MM.1S (cell line): ENCODE results near the gene ELOVL6.

Experiments
- DNase-seq: peaks from one replicate; pipeline ENCODE4 v3.0.0-alpha.2; 2015
- H2AFZ ChIP-seq: fragments of 300-600 bp; sonication (generic); 2 replicates; pipeline ENCODE4 v1.6.0; 2016; ENCODE audit warnings: antibody characterized with exemption, low read length
- H3F3A ChIP-seq: fragments of 300-600 bp; sonication (generic); 2 replicates; pipeline ENCODE4 v1.6.1; 2016; ENCODE audit warnings: mild to moderate bottlenecking, antibody characterized with exemption, low read length, moderate library complexity, mixed read lengths; ENCODE audit not compliant: insufficient read depth
- H3K27ac ChIP-seq: fragments of 300-600 bp; sonication (generic); 2 replicates; pipeline ENCODE4 v1.5.1; 2016; ENCODE audit warnings: mild to moderate bottlenecking, low read length
- H3K27me3 ChIP-seq: fragments of 300-600 bp; sonication (generic); replicated peaks from 2 replicates; pipeline ENCODE4 v1.6.0; 2016; ENCODE audit warnings: low read length; ENCODE audit not compliant: insufficient read depth
- H3K36me3 ChIP-seq: fragments of 300-600 bp; sonication (generic); replicated peaks from 2 replicates; pipeline ENCODE4 v1.6.1; 2016; ENCODE audit warnings: mild to moderate bottlenecking, low read length, mixed read lengths; ENCODE audit not compliant: insufficient read depth
- H3K4me1 ChIP-seq: fragments of 300-600 bp; sonication (generic); 2 replicates; pipeline ENCODE4 v1.6.1; 2016; ENCODE audit warnings: low read length, mixed read lengths
- H3K4me2 ChIP-seq: fragments of 300-600 bp; sonication (generic); 2 replicates; pipeline ENCODE4 v1.6.0; 2016; ENCODE audit warnings: low read depth, low read length
- H3K4me3 ChIP-seq: fragments of 300-600 bp; sonication (generic); 2 replicates; pipeline ENCODE4 v1.5.1; 2016; ENCODE audit warnings: low read length, mixed read lengths
- H3K79me2 ChIP-seq: fragments of 300-600 bp; sonication (generic); 2 replicates; pipeline ENCODE4 v1.6.1; 2016; ENCODE audit warnings: mixed run types, low read length, mixed read lengths
- H3K9ac ChIP-seq: fragments of 300-600 bp; sonication (generic); 2 replicates; pipeline ENCODE4 v1.6.1; 2016; ENCODE audit warnings: low read length, mixed read lengths
- H3K9me2 ChIP-seq: fragments of 300-600 bp; sonication (generic); replicated peaks from 2 replicates; pipeline ENCODE4 v1.6.1; 2016; ENCODE audit warnings: mild to moderate bottlenecking, low read length, mixed read lengths; ENCODE audit not compliant: insufficient read depth
- H3K9me3 ChIP-seq: fragments of 300-600 bp; sonication (generic); replicated peaks from 2 replicates; pipeline ENCODE4 v1.6.1; 2016; ENCODE audit warnings: mild to moderate bottlenecking, low read length, mixed read lengths; ENCODE audit not compliant: insufficient read depth
- H4K20me1 ChIP-seq: fragments of 300-600 bp; sonication (generic); 2 replicates; pipeline ENCODE4 v1.6.1; 2016; ENCODE audit warnings: mild to moderate bottlenecking, low read length, moderate library complexity, mixed read lengths; ENCODE audit not compliant: insufficient read depth
- EZH2 ChIP-seq: fragments of 300-600 bp; sonication (generic); optimal IDR thresholded peaks from 2 replicates; pipeline ENCODE3; 2017; ENCODE audit warnings: low read depth, mild to moderate bottlenecking, antibody characterized with exemption, low read length, mixed read lengths
- EZH2phosphoT487 ChIP-seq: fragments of 300-600 bp; sonication (generic); IDR thresholded peaks from 2 replicates; pipeline ENCODE4 v1.6.1; 2018; ENCODE audit warnings: antibody characterized with exemption, low read length
- TF ChIP-seq, protein P1 (sequence below): fragments of 300-600 bp; sonication (generic); IDR thresholded peaks from 2 replicates; pipeline ENCODE4 v1.5.1; 2016; ENCODE audit warnings: antibody characterized with exemption, low read length, mixed read lengths

ELOVL6 gene

DNA sequence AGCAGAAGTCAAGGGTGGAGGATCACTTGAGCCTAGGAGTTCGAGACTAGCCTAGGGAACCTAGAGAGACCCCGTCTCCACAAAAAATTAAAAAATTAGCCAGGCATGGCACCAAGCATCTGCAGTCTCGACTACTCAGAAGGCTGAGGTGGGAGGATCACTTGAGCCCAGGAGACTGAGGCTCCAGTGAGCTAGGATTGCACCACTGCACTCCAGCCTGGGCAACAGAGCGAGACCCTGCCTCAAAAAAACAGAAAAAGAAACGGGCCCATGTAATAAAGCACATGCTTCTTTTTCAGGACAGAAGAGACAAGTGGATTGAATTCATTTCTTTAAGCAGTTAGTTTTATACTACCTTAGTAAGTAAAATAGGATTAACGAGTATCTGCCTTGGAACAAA is 42.0 kb downstream of the ELOVL6 start:
- Histone ChIP-seq H3K27ac (no peak overlapping the region), H3K27me3 (no peaks in the 10 kb centered on the region), H3K36me3 (no peaks in the 10 kb centered on the region), H3K79me2 (no peaks in the 10 kb centered on the region), H3K9me2 (no peaks in the 10 kb centered on the region), H3K4me1 (no peaks in the 10 kb centered on the region), H3K9ac (no peak overlapping the region), H2AFZ (no peak overlapping the region), H3F3A (no peaks in the 10 kb centered on the region), H3K9me3 (no peaks in the 10 kb centered on the region), H3K4me3 (no peak overlapping the region), H3K4me2 (no peak overlapping the region), H4K20me1 (no peaks in the 10 kb centered on the region)
- no peak for DNase-seq
- no peak for TF ChIP-seq EZH2phosphoT487
- TF ChIP-seq EZH2: no peak
- TF ChIP-seq, protein P1, sequence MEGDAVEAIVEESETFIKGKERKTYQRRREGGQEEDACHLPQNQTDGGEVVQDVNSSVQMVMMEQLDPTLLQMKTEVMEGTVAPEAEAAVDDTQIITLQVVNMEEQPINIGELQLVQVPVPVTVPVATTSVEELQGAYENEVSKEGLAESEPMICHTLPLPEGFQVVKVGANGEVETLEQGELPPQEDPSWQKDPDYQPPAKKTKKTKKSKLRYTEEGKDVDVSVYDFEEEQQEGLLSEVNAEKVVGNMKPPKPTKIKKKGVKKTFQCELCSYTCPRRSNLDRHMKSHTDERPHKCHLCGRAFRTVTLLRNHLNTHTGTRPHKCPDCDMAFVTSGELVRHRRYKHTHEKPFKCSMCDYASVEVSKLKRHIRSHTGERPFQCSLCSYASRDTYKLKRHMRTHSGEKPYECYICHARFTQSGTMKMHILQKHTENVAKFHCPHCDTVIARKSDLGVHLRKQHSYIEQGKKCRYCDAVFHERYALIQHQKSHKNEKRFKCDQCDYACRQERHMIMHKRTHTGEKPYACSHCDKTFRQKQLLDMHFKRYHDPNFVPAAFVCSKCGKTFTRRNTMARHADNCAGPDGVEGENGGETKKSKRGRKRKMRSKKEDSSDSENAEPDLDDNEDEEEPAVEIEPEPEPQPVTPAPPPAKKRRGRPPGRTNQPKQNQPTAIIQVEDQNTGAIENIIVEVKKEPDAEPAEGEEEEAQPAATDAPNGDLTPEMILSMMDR: no peak

DNA sequence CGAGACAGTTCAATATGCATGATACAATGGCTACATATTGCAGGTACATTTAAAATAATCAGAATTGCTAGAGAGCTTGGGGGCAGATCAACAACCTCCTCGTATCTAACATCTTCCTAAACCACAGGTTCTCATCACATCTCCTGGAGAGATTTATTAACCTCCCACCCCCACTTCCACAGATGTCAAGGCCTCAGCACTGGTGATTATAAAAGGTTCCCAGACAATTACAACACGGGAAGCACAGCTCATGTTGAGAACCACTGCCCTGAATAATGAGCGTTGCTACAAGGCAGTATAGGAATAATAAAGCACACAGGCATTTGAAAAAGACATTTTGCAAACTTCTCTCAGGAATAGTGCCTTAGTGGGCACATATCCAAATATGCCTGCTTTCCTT is 42.8 kb downstream of the ELOVL6 start:
- TF ChIP-seq EZH2 (no peak), EZH2phosphoT487 (no peak)
- TF ChIP-seq, protein P1: no peak
- no peak overlapping the region for H2AFZ ChIP-seq
- H3K79me2 ChIP-seq: no peaks in the 10 kb centered on the region
- no peak overlapping the region for H3K4me2 ChIP-seq
- H3K27me3 ChIP-seq: no peaks in the 10 kb centered on the region
- H3K9me2 ChIP-seq: no peaks in the 10 kb centered on the region
- no peak overlapping the region for H3K4me3 ChIP-seq
- H3K9ac ChIP-seq: no peak overlapping the region
- no peaks in the 10 kb centered on the region for H4K20me1 ChIP-seq
- no peak for DNase-seq
- H3K27ac ChIP-seq: no peak overlapping the region
- no peaks in the 10 kb centered on the region for H3F3A ChIP-seq
- no peaks in the 10 kb centered on the region for H3K4me1 ChIP-seq
- H3K9me3 ChIP-seq: no peaks in the 10 kb centered on the region
- H3K36me3 ChIP-seq: no peaks in the 10 kb centered on the region

DNA sequence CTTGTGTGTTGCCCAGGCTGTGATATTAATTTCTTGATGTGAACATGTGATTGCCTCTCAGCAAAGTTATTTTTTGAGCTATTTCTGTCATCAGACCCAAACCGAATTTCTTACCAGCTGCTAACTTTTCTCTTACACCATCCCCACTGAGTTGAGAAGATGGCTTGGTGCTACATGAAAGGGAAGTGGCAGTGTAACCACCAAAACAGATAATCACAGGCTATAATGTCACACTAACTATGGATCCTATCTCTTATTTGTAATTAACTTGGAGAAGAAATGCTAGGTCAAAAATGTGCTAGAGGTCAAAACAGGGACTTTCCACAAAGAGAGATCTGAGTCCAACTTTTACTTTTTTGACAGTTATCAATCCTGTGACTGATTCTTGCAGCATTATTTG is 43.8 kb downstream of the ELOVL6 start:
- Histone ChIP-seq H3K9ac (no peak overlapping the region), H4K20me1 (no peaks in the 10 kb centered on the region), H3K4me2 (no peak overlapping the region), H3K36me3 (no peaks in the 10 kb centered on the region), H3K9me2 (no peaks in the 10 kb centered on the region), H3F3A (no peaks in the 10 kb centered on the region), H3K4me1 (no peaks in the 10 kb centered on the region), H2AFZ (no peak overlapping the region), H3K27me3 (no peaks in the 10 kb centered on the region), H3K27ac (no peak overlapping the region), H3K9me3 (no peaks in the 10 kb centered on the region), H3K79me2 (no peaks in the 10 kb centered on the region), H3K4me3 (no peak overlapping the region)
- TF ChIP-seq, protein P1: no peak
- TF ChIP-seq EZH2phosphoT487: no peak
- TF ChIP-seq EZH2: no peak
- DNase-seq: no peak
